Neural cell (in vitro differentiated cells): ENCODE data around the gene CYBRD1. TPM values are rescaled to one million over a fixed set of nuclear protein-coding genes. Genes with fewer than 3 reads are reported as not detected.

ENCODE experiments used
- H2AFZ ChIP-seq: fragments of 200-600, 300-800 bp; sonication (generic), shearing (Covaris generic); 2 replicates; pipeline ENCODE4 v1.6.0; 2014; ENCODE audit warnings: low read depth, mild to moderate bottlenecking, antibody characterized with exemption, low read length, moderate library complexity
- H3F3A ChIP-seq: fragments of 200-600 bp; shearing (Covaris generic); 2 replicates; pipeline ENCODE4 v1.6.1; 2016; ENCODE audit warnings: mild to moderate bottlenecking, moderate library complexity, mixed read lengths, antibody characterized with exemption, low read length; ENCODE audit not compliant: insufficient read depth, poor library complexity, severe bottlenecking
- H3K27ac ChIP-seq: fragments of 200-600, 300-800 bp; sonication (generic), shearing (Covaris generic); 2 replicates; pipeline ENCODE4 v1.5.1; 2014; ENCODE audit warnings: mild to moderate bottlenecking, low read length, moderate library complexity
- H3K27me3 ChIP-seq: fragments of 300-800, 200-600 bp; sonication (generic), shearing (Covaris generic); 2 replicates; pipeline ENCODE4 v1.6.0; 2014; ENCODE audit warnings: mild to moderate bottlenecking, low read depth, low read length, moderate library complexity; ENCODE audit not compliant: insufficient read depth
- H3K36me3 ChIP-seq: fragments of 300-800, 200-600 bp; sonication (generic), shearing (Covaris generic); 2 replicates; pipeline ENCODE4 v1.5.1; 2014; ENCODE audit warnings: mild to moderate bottlenecking, antibody characterized with exemption, low read length, moderate library complexity; ENCODE audit not compliant: insufficient read depth
- H3K4me2 ChIP-seq: fragments of 300-800, 200-600 bp; sonication (generic), shearing (Covaris generic); 2 replicates; pipeline ENCODE4 v1.6.0; 2014; ENCODE audit warnings: mild to moderate bottlenecking, low read length
- H3K4me3 ChIP-seq: fragments of 300-800, 200-600 bp; sonication (generic), shearing (Covaris generic); 2 replicates; pipeline ENCODE4 v1.5.1; 2014; ENCODE audit warnings: mild to moderate bottlenecking, low read length, moderate library complexity
- H3K79me2 ChIP-seq: fragments of 200-600 bp; shearing (Covaris generic); replicated peaks from 2 replicates; pipeline ENCODE4 v1.6.0; 2014; ENCODE audit warnings: mild to moderate bottlenecking, low read length, moderate library complexity; ENCODE audit not compliant: insufficient read depth
- H3K9ac ChIP-seq: fragments of 300-800, 200-600 bp; sonication (generic), shearing (Covaris generic); 2 replicates; pipeline ENCODE4 v1.6.1; 2016; ENCODE audit warnings: mild to moderate bottlenecking, low read length, mixed read lengths
- H3K9me2 ChIP-seq: fragments of 200-600 bp; shearing (Covaris generic); 2 replicates; pipeline ENCODE4 v1.6.1; 2016; ENCODE audit warnings: mild to moderate bottlenecking, low read length, mixed read lengths; ENCODE audit not compliant: insufficient read depth
- H3K9me3 ChIP-seq: fragments of 200-600, 300-800 bp; sonication (generic), shearing (Covaris generic); 2 replicates; pipeline ENCODE4 v1.6.1; 2016; ENCODE audit warnings: mild to moderate bottlenecking, mixed run types, low read length, moderate library complexity, mixed read lengths
- H4K20me1 ChIP-seq: fragments of 200-600 bp; shearing (Covaris generic); 2 replicates; pipeline ENCODE4 v1.6.1; 2016; ENCODE audit warnings: mild to moderate bottlenecking, mixed run types; ENCODE audit not compliant: insufficient read depth
- CTCF ChIP-seq: fragments of 450-650 bp; IDR thresholded peaks from 2 replicates; pipeline ENCODE4 v1.5.1; 2014; ENCODE audit warnings: antibody characterized with exemption, mild to moderate bottlenecking, moderate library complexity; ENCODE audit not compliant: poor library complexity, severe bottlenecking
- EP300 ChIP-seq: fragments of 450-650 bp; conservative IDR thresholded peaks from 2 replicates; pipeline ENCODE4 v1.6.1; 2014; ENCODE audit warnings: antibody characterized with exemption, mild to moderate bottlenecking, moderate library complexity; ENCODE audit not compliant: poor library complexity, severe bottlenecking
- EZH2 ChIP-seq: fragments of 200-600, 300-800 bp; shearing (Covaris generic), sonication (generic); IDR thresholded peaks from 2 replicates; pipeline ENCODE4 v1.6.1; 2014; ENCODE audit warnings: antibody characterized with exemption, low read length, borderline replicate concordance, mild to moderate bottlenecking; ENCODE audit not compliant: insufficient read depth, poor library complexity, severe bottlenecking
- MXI1 ChIP-seq: fragments of 450-650 bp; conservative IDR thresholded peaks from 2 replicates; pipeline ENCODE4 v1.6.1; 2014; ENCODE audit warnings: antibody characterized with exemption, mild to moderate bottlenecking; ENCODE audit not compliant: poor library complexity, severe bottlenecking
- POLR2AphosphoS5 ChIP-seq: IDR thresholded peaks from 2 replicates; pipeline ENCODE4 v1.6.1; 2012
- RAD21 ChIP-seq: fragments of 450-650 bp; conservative IDR thresholded peaks from 2 replicates; pipeline ENCODE4 v1.6.1; 2014; ENCODE audit warnings: antibody characterized with exemption, mild to moderate bottlenecking, moderate library complexity
- SMC3 ChIP-seq: fragments of 450-650 bp; conservative IDR thresholded peaks from 2 replicates; pipeline ENCODE4 v1.6.1; 2014; ENCODE audit warnings: antibody characterized with exemption, mild to moderate bottlenecking, moderate library complexity; ENCODE audit not compliant: poor library complexity
- TAF1 ChIP-seq: IDR thresholded peaks from 2 replicates; pipeline ENCODE4 v1.6.1; 2012; ENCODE audit warnings: low read depth
- polyA plus RNA-seq: library from polyadenylated mRNA; depleted of rRNA; stranded (reverse); fragments of >200 nt; gene quantifications from 2 replicates; pipeline ENCODE4 v1.2.3, GENCODE V29; 2014
- TF ChIP-seq, protein P1 (sequence below): IDR thresholded peaks from 2 replicates; pipeline ENCODE4 v1.6.1; 2012; ENCODE audit warnings: borderline replicate concordance

Gene CYBRD1
- polyA plus RNA-seq, 1 donor from 2014 or later, result 0.10 TPM

DNA sequence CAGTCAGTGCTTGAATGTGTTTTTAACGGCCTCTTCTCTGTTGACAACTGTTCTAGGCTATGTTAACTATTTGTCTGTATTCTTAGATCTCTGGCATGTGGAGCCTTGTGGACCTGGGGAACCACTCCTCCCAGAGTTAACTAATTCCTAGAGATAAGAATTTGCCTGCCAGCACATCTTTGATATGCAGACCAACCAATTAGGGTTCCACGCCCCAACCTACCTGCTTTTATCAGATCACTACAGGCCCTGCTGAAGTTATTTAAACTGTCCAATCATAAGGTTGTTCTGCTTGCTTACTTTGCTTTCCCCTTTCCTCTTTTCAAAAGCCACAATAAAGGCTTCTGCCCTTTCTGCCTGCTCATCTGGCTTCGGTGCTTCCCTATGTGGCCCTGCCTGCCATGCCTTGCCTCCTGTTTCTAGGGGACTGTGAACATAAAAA lies 8.5 kb upstream of the CYBRD1 start:
- no peaks in the 10 kb centered on the region for H3K9me2 ChIP-seq
- H3F3A ChIP-seq, result no peaks in the 10 kb centered on the region
- H4K20me1 ChIP-seq, result no peaks in the 10 kb centered on the region
- TF ChIP-seq SMC3 (no peak), RAD21 (no peak)
- H2AFZ ChIP-seq, result no peak overlapping the region
- no peak overlapping the region for H3K27ac ChIP-seq
- no peak overlapping the region for H3K4me3 ChIP-seq
- no peak overlapping the region for H3K9ac ChIP-seq
- H3K36me3 ChIP-seq, result no peaks in the 10 kb centered on the region
- no peak overlapping the region for H3K4me2 ChIP-seq
- H3K79me2 ChIP-seq, result no peaks in the 10 kb centered on the region
- no peaks in the 10 kb centered on the region for H3K27me3 ChIP-seq
- no peaks in the 10 kb centered on the region for H3K9me3 ChIP-seq

GRCh38 chr2:171514908-171515582 lies 7.2 kb upstream of the CYBRD1 start:
- TF ChIP-seq EP300 (no peak), POLR2AphosphoS5 (no peak), TAF1 (no peak), RAD21 (no peak), CTCF (no peak), MXI1 (no peak), EZH2 (no peak), SMC3 (no peak)
- TF ChIP-seq, protein P1, sequence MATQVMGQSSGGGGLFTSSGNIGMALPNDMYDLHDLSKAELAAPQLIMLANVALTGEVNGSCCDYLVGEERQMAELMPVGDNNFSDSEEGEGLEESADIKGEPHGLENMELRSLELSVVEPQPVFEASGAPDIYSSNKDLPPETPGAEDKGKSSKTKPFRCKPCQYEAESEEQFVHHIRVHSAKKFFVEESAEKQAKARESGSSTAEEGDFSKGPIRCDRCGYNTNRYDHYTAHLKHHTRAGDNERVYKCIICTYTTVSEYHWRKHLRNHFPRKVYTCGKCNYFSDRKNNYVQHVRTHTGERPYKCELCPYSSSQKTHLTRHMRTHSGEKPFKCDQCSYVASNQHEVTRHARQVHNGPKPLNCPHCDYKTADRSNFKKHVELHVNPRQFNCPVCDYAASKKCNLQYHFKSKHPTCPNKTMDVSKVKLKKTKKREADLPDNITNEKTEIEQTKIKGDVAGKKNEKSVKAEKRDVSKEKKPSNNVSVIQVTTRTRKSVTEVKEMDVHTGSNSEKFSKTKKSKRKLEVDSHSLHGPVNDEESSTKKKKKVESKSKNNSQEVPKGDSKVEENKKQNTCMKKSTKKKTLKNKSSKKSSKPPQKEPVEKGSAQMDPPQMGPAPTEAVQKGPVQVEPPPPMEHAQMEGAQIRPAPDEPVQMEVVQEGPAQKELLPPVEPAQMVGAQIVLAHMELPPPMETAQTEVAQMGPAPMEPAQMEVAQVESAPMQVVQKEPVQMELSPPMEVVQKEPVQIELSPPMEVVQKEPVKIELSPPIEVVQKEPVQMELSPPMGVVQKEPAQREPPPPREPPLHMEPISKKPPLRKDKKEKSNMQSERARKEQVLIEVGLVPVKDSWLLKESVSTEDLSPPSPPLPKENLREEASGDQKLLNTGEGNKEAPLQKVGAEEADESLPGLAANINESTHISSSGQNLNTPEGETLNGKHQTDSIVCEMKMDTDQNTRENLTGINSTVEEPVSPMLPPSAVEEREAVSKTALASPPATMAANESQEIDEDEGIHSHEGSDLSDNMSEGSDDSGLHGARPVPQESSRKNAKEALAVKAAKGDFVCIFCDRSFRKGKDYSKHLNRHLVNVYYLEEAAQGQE, result no peak
- Histone ChIP-seq H3K9me2 (no peaks in the 10 kb centered on the region), H3K4me3 (no peak overlapping the region), H3K27ac (no peak overlapping the region), H2AFZ (no peak overlapping the region), H3K9ac (no peak overlapping the region), H4K20me1 (no peaks in the 10 kb centered on the region), H3F3A (no peaks in the 10 kb centered on the region), H3K79me2 (no peaks in the 10 kb centered on the region), H3K36me3 (no peaks in the 10 kb centered on the region), H3K4me2 (no peak overlapping the region), H3K27me3 (no peaks in the 10 kb centered on the region), H3K9me3 (no peaks in the 10 kb centered on the region)
